ENCODE measurements around the gene CCDC179.

CCDC179 gene

GRCh38 chr11:22807855-22808570 is 52.3 kb downstream of the CCDC179 start:
- no peak for DNase-seq

- no peak for DNase-seq
These were observed 52.9 kb downstream of the CCDC179 start for GRCh38 chr11:22807391-22807790.

GRCh38 chr11:22802861-22803260 is 57.4 kb downstream of the CCDC179 start:
- no peak for DNase-seq

- DNase-seq, result no peak
These were observed 59.8 kb downstream of the CCDC179 start for GRCh38 chr11:22800482-22800881.

- DNase-seq, result no peak
These were observed 61.4 kb downstream of the CCDC179 start for GRCh38 chr11:22798901-22799300.

- DNase-seq, result no peak
These were observed 63.2 kb downstream of the CCDC179 start for GRCh38 chr11:22797047-22797446.
